Raji (cell line): ENCODE data around the gene OPTN.

Experiments
- POLR2A ChIP-seq: IDR thresholded peaks from 2 replicates; pipeline ENCODE4 v1.6.1; 2011; ENCODE audit warnings: low read depth, low read length, control low read depth; ENCODE audit not compliant: insufficient read depth

Gene OPTN

DNA sequence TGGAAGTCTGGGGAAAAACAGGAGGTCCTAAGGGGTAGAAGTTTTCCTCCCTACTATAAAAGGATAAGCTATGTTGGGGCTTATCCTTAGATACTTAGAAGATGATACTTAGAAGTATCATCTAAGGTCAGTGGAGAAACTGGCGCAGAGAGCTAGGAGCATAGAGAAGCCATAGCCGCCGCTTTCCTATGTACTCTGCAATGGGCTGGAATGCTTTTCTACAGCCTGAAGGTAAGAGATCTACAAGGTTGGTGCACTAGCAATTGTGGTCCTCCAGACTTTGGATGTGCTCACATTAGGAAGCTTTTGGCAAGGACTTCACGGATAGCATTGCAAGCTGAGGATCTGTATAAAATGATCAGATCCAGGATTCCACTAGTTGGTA lies 12.4 kb upstream of the OPTN start:
- no peak for TF ChIP-seq POLR2A

DNA sequence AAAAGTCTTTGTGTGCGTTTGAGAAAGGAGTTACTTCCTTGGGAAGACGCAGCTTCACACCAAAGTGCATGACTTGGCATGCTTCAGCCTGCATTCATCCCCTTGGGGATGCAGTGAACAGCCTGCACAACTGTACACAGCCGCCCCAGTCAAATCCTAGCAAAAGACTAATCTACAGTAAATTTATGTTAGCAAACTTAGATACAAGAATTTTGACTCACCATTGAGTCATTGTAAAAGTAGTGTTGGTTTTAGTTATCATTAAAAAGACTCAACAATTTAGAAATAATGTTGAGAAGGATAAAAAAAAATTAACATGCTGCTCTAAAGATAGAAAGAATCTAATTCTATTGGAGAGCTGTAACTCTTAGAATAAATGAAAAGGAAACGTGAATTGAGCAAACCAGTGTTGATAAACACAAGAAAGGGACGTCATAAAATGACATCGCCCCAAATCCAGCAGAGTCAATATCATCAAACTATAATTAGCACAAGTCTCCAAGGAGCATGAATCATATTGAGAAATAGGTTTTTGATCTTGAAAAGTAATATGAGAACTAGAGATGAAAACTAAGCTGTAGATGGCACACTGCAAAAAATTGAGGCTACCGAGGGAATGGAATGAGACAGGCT lies 11.9 kb upstream of the OPTN start:
- no peak for TF ChIP-seq POLR2A

DNA sequence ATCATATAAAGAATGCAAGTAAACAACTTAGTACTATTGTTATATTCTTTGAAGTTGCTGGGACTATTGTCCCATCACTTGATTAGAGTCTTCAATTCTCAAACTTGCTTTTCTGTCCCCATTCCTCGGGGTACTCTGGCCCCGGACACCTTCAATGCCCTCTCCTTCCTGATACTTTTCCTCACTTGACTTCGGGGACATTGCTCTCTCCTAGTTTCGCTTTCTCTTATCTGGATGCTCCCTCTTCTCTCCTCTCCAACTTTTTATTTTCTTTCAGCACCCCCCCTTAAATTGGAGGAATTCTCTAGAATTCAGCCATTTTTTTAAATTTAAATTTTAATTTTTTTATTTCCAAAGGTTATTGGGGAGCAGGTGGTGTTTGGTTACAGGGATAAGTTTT lies 10.6 kb upstream of the OPTN start:
- no peak for TF ChIP-seq POLR2A

DNA sequence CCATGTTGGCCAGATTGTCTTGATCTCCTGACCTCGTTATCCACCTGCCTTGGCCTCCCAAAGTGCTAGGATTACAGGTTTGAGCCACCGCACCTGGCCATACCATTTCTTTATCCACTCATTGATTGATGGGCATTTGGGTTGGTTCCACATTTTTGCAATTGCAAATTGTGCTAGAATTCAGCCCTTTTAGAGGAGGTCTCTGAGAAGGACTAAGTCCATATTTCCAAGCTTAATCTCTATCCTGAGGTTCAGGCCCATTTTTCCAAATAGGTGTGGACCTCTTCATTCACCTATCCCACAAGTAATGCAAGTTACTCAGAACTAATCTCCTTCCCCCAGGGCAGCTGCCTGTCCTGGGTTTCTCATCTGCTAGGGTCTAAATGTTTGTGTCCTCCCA lies 9.7 kb upstream of the OPTN start:
- TF ChIP-seq POLR2A = no peak

DNA sequence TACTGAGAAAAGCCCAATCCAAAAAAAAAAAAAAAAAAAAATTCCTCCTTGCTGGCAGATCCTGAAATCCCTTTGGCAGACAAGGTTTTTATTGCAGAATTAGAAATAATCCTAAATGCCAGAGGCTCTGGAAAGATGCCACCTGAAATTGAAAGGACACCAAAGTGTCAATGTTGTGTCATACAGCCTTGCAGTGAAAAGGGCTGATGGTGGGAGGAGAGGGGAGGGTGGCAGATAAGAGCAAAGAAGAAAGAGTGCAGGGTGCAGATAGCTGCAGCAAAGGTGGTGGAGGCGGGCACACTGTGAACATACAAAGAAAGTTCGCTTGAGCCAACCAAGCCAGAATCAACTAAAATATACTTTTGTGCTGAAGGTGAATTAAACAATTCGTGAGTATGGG lies 8.2 kb upstream of the OPTN start:
- TF ChIP-seq POLR2A = no peak

DNA sequence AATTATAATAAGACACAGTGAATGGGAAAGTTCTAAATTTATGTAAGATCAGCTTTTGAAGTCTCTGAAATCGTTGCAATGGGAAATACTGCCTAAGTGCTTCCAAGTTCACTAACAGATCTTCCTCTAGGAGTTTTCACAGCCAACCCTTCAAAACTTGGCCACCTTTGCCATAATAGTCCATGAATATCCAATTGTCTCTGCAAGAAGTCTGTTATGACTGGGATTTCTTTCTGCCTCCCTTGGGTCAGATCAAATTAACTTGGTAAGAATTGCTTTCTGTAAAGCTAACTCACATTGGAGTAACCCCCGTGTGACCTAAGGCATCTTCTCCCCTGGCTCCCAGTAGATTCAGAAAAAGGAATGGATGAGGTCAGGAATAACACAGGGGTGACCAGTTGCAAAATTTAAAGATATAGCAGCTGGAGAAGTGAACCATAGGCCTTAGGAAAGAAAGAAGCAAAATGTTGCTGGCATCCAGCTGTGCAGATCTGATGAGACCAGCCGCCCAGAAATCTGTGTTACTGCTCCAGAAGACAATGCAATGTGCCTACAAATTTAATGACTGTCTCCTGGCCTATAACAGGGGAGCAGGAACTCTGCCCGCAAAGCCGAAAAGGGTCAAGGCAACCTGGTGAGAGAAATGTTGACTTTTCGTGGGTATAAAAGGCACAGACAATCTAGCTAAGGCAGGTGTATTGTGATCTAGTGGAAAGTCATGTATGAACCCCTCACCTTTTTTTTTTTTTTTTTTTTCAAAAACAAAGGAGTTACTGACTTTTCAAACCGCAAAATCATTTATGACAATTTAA lies 7.5 kb upstream of the OPTN start:
- no peak for TF ChIP-seq POLR2A

DNA sequence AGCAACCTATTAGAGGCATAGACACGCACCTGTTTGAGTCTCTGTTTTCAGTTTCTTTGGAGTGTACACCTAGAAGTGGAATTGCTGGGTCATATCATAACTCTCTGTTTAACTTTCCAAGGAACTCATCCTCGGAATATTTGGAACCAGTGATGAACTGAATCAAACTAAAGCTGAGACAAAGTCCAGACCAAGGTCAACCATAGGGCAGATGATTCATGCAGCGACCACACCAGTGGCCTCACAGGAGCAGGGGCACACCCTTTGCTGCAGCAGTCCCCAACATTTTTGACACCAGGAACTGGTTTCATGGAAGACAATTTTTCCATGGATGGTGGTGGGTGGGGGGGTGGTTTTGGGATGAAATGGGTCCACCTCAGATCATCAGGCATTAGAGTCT lies 4.9 kb upstream of the OPTN start:
- no peak for TF ChIP-seq POLR2A

DNA sequence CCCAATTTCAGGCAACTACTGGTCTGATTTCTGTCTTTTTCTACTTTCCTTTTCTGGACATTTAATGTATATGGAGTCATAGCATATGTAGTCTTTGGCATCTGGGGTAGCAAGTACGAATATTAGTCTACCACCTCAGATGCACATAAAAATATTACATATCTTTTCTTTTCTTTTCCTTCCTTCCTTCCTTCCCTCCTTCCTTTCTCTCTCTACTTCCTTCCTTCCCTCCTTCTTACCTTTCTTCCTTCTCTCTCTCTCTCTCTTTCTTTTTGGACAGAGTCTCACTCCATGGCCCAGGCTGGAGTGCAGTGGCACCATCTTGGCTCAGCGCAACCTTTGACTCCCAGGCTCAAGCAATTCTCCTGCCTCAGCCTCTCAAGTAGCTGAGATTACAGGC lies 4.0 kb upstream of the OPTN start:
- TF ChIP-seq POLR2A = no peak

DNA sequence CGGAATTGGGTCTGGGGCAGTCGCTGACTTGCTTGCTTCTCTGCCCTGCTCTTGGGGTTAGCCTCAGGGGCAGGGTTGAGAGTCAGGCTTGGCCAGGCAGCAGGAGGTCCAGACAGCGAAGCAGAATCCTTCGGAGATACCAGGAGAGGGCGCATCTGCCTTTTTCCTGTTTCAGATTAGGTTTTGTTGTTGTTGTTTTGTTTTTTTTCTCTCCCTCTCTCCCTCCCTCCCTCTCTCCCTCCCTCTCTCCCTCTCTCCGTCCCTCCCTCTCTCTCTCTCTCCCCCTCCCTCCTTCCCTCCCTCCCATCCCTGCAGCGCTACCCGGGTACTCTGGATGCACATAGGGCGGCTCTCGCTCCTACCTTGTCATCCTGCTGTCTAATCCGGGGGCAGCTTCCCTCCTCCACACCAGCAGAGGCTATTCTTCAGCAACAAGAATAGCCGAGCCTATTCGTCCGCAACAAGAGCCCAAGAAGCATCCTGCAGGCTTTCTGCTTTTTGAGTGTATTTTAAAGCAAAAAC lies 758 bp upstream of the OPTN start:
- no peak for TF ChIP-seq POLR2A

DNA sequence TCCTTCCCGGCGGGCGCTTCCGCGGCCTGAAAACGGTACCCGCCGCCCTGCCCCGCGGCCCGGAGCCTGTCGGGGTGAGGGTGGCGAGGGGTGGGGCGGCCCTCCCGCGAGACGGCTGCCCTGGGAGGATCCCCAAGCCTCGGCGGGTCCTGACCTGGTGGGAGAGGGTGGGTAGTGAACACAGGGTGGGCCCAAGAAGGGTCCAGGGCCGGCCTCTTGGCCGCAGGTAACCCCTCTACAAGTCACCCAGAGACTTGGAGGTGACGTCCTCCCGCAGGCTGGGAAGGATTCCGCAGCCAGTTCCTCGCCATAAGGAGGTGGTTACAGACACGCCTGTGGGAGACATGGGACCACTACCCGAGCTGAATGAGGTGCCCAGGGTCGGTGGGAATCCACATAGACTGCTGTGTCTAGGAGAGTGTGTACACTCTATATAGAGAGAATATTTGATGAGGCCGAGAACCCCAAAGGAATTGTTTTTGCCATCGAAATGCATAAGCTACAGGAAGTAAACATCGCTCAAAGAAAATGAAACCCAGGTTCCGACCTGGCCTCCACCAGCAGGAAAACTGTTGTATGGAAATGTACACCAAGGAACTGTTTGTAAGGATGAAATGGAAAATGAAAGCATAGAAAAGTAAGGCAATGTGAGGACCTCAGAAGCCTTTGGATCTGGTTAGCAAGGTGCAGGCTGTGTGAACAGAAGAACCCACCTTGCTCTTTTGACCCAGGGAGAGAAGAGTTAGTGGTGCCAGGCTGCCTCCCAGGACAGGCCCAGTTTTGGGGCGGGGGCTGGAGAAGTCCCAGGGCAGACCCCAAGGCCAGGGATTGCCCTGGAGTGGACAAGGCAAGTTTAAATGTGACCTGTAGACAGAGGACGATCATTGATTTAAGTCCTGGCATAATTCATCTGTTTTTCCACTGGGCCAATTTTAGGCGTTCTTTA lies 659 bp downstream of the OPTN start:
- no peak for TF ChIP-seq POLR2A

DNA sequence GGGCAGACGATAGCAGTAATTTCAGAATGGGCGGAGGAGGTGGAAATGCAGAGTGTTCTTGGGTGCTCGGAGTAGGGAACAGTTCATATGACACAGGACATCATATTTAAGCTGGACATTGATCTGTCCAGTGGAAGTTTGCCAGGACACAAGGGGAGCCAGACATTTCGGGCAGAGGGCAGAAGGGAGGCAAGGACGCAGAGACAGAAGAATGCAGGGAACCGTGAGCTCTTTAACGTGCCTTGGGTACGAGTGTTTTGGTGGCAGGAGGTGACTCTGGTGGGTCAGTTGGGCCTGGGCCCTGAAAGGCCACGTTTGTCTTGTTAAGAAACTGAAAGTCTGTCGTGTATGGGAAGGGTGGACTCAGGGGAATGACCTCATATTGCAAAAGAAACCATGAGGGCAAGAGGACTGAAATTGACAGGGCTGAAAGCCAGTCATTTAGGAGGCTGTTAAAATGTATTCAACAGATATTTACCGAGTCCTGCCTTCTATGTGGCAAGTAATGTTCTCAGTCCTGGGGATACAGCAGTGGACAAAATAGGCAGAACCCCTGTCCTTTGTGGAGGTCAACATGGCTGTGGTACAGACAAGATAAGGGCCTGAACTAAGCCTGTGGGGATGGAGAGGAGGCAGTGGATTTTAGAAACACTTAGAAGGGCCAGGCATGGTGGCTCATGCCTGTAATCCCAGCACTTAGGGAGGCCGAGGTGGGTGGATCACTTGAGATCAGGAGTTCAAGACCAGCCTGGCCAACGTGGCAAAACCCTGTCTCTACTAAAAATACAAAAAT lies 2.2 kb downstream of the OPTN start:
- TF ChIP-seq POLR2A = no peak

DNA sequence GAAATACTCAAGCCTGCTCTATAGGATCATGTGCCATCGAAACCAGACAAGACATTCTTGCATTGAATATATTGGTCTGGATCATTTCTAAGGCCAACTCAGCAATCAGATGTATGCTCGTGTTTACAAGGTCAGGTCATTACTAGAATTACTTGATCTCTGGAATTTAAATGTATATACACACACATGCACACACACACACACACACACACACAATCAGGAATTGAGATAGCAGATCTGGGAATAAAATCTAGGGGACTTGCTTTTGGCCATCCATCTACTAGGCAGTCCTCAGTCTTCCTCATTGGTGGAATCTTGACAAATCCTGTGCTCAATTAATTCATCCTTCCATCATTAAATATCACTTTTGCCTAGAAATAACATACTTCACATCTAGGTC lies 3.6 kb downstream of the OPTN start:
- TF ChIP-seq POLR2A = no peak

DNA sequence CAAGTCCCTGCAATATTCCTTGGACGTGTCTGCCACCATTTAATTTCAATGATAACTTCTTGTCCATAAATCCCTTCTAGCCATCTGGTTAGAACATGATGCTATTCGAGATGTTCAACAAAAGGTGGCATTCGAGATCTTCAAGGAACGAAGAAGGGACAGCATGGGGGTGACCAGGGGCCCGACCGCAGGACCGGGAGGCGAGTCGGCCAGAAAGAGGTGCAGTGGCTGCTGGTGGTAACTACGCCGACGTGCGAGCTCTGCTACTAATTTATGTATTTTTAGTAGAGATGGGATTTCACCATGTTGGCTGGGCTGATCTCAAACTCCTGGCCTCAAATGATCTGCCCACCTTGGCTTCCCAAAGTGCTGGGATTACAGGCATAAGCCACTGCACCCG lies 4.7 kb downstream of the OPTN start:
- no peak for TF ChIP-seq POLR2A

DNA sequence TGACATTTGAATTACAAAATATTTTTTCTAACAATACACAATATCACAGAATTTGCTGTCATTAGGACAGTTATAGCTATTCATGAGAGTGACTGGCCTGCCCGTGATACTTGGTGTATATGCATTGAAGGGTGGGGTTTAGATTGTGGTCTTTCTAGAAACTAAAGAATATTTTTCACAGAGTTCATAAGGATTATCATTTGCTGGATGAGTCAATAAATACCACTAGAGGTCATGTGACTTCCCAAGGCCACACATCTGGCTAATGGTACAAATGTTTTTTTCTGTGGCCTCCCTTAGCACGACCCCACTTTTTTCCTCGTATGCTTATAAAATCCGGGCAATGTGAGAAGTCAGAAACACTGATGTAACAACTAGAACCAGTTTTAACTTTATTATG lies 5.2 kb downstream of the OPTN start:
- no peak for TF ChIP-seq POLR2A
